IPS-15b (cell line): ENCODE measurements around the gene ZNF112.
A peak's percentile ranks its signal among the peaks of the same experiment; 100 is the strongest.
"Not testable (repeated sequence)": the region's sequence is repeated elsewhere in the genome, so short reads cannot be mapped to it uniquely, and the experiment has no call there.

Experiments used
- H3K27me3 ChIP-seq: one replicate; pipeline ENCODE4 v1.6.1; 2013; ENCODE audit warnings: low read length; ENCODE audit not compliant: control insufficient read depth, insufficient read depth
- H3K36me3 ChIP-seq: one replicate; pipeline ENCODE4 v1.6.1; 2013; ENCODE audit warnings: low read length; ENCODE audit not compliant: control insufficient read depth, insufficient read depth
- H3K4me1 ChIP-seq: one replicate; pipeline ENCODE4 v1.6.1; 2013; ENCODE audit warnings: mild to moderate bottlenecking, low read length; ENCODE audit not compliant: control insufficient read depth, insufficient read depth
- H3K4me3 ChIP-seq: one replicate; pipeline ENCODE4 v1.5.1; 2013; ENCODE audit warnings: low read depth, low read length
- H3K9ac ChIP-seq: one replicate; pipeline ENCODE4 v1.6.1; 2013; ENCODE audit warnings: low read depth, mild to moderate bottlenecking, low read length
- H3K9me3 ChIP-seq: one replicate; pipeline ENCODE4 v1.6.1; 2013; ENCODE audit warnings: mild to moderate bottlenecking, low read length; ENCODE audit not compliant: control insufficient read depth, insufficient read depth

ZNF112 gene

DNA sequence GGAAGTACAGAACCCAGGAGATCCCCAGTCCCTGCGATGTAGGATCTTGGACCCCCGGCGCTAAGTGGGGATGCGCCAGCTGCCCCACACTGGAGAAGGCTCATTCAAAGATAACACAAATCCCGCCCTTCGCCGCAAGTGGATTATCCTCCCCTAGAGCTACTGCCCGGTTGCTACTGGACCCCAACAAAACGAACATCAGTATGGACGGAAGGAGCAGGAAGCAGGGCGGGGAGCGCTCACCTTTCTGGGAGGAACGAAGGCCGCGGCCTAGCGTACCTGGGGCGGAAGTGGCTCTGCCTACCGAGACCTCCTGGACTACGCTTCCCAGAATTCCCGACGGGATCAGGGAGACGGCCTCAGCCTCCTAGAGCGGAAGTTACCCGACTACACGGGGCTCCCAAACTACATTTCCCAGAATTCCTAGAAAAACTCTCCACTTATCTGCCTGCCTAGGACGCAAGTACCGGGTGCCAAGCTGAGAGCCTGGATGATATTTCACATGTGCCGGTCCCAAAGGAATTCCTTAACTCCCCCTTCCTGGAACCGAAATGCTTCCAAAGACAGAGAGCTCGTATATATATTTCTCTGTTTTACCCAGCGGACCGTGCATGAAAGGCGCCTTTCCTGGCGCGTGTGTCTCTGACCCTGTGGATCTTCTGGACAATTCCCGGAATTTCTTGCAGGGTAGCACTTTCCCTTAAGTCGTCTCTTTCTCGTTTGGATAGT lies at the start of gene ZNF112:
Gene ZNF112 (minus strand): TSS at position 298 of the 729 bp plus-strand sequence. CDS start 16,141 bp downstream, outside the sequence.
- Histone ChIP-seq H3K9me3 (no peaks in the 10 kb centered on the region), H3K36me3 (no peaks in the 10 kb centered on the region), H3K9ac (peak within 1 kb of the TSS; percentile 68), H3K4me3 (peak within 1 kb of the TSS; percentile 86), H3K27me3 (no peaks in the 10 kb centered on the region), H3K4me1 (peaks cover 2% of the 10 kb centered on the region)

- H3K36me3 ChIP-seq: no peaks in the 10 kb centered on the region
- no peaks in the 10 kb centered on the region for H3K4me1 ChIP-seq
- no peaks in the 10 kb centered on the region for H3K27me3 ChIP-seq
- peak within 1 kb of the TSS; percentile 96 for H3K4me3 ChIP-seq
- H3K9me3 ChIP-seq: peaks cover 2% of the 10 kb centered on the region
- H3K9ac ChIP-seq: peak within 1 kb of the TSS; percentile 57
Observed at GRCh38 chr19:44401139-44402115, 44.9 kb upstream of the ZNF112 start, which contains the start of gene ZNF285. Gene ZNF285 (minus strand): TSS chr19:44401608. CDS start chr19:44397213, 4,395 bp downstream.

DNA sequence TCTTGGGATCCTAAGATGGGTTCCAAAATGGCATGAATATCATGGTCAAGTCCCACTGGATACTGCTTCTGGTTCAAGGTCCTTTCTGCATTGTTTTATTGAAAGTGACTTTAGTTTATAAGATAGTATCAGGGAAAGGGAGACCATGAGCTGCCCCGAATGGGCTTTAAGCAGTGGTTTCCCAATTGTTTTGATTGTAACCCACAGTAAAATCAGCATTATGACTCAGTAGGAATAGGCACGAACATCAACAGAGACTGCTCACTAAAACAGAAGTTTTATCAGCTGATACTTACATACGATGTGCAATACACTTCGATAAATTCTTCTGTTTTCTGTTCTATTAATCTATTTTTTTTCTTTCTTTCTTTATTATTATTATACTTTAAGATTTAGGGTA lies 32.8 kb upstream of the ZNF112 start:
- not testable (repeated sequence) for H3K9me3 ChIP-seq, H3K4me3 ChIP-seq

GRCh38 chr19:44374789-44375188 lies 18.3 kb upstream of the ZNF112 start:
- Histone ChIP-seq H3K4me3 (no peak overlapping the region), H3K4me1 (no peaks in the 10 kb centered on the region), H3K27me3 (no peaks in the 10 kb centered on the region), H3K9me3 (no peaks in the 10 kb centered on the region), H3K36me3 (no peaks in the 10 kb centered on the region), H3K9ac (no peak overlapping the region)

More for the DNA sequence above, 32.8 kb upstream of the ZNF112 start:
- not testable (repeated sequence) for H3K27me3 ChIP-seq, H3K36me3 ChIP-seq, H3K9ac ChIP-seq, H3K4me1 ChIP-seq

DNA sequence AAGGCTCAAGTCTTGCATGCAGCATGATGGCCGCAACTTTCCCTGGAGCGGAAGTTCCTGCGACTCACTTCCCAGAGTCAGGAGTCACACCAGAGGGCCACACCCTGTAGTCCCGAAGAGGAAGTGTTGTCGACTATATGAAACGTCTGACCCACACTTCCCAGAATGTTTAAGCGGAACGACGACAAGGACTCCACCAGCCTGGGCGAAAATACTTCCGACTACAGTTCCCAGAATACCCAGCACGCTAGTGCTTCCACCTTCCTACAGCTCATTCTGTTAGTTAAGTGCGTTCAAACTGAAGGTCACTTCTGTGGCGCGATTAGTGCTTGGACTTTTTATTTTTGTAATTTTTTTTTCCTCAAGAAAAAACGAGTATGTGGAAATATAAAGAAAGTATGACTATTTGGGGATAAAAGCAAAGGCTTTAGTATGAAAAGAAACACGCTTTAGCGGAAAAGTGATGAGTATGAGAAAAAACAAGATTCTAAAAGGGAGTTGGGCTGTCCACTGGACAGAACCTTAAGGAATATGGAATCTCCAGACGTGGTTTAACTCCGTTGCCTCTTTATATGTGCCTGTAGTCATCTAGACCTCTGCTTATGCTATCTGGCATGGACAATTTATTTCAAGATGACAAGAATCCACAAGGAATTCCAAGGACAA lies 15.5 kb upstream of the ZNF112 start:
- no peaks in the 10 kb centered on the region for H3K9me3 ChIP-seq
- no peaks in the 10 kb centered on the region for H3K4me1 ChIP-seq

DNA sequence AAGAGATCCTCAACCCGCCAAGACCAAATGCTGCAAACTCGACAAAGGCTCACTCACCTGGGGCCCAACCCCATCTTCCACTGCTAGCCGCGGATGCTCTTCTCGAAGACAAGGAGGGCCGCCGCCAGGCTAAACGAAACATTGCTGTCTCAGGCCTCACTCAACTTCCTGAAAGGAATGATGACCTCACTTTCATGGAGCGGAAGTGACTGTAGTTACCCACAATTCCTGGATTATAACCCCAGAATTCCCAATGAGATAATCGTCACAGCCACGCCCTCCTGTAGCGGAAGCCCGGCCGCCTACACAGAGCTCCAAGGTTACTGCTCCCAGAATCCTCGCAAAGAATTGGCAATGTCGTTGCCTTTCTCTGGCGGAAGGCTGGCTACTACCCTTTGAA lies 10.5 kb upstream of the ZNF112 start:
- no peak overlapping the region for H3K4me3 ChIP-seq
- no peaks in the 10 kb centered on the region for H3K4me1 ChIP-seq
- no peaks in the 10 kb centered on the region for H3K27me3 ChIP-seq
- H3K9me3 ChIP-seq: no peaks in the 10 kb centered on the region
- H3K36me3 ChIP-seq: no peaks in the 10 kb centered on the region
- H3K9ac ChIP-seq: no peak overlapping the region

More for the DNA sequence above, 15.5 kb upstream of the ZNF112 start:
- Histone ChIP-seq H3K9ac (no peak overlapping the region), H3K27me3 (no peaks in the 10 kb centered on the region), H3K36me3 (no peaks in the 10 kb centered on the region), H3K4me3 (no peak overlapping the region)

GRCh38 chr19:44346556-44346955 lies 9.9 kb downstream of the ZNF112 start:
- Histone ChIP-seq H3K27me3 (no peaks in the 10 kb centered on the region), H3K4me3 (no peak overlapping the region), H3K9ac (no peak overlapping the region), H3K4me1 (no peaks in the 10 kb centered on the region), H3K36me3 (no peaks in the 10 kb centered on the region), H3K9me3 (no peaks in the 10 kb centered on the region)

DNA sequence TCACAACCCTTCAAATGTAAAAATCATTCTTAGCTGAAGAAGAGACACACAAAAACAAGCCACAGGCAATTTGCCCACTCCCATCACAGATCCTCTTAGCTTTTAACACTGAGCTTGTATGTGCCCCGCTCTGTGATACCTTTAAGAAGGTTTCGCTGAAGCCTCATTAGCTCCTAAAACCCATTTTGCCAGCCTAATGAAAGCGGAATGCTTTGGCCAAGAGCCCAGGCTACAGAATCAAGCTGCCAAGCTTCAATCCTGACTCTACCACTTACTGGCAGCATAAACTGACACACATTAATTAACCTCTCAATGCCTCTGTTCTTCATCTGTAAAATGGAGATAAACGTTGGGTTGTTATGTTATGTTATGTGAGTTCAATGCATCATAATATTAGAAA lies 10.5 kb downstream of the ZNF112 start:
- H3K27me3 ChIP-seq: no peaks in the 10 kb centered on the region
- H3K4me3 ChIP-seq: no peak overlapping the region
- H3K9ac ChIP-seq: no peak overlapping the region
- no peaks in the 10 kb centered on the region for H3K36me3 ChIP-seq
- H3K4me1 ChIP-seq: no peaks in the 10 kb centered on the region
- no peaks in the 10 kb centered on the region for H3K9me3 ChIP-seq

DNA sequence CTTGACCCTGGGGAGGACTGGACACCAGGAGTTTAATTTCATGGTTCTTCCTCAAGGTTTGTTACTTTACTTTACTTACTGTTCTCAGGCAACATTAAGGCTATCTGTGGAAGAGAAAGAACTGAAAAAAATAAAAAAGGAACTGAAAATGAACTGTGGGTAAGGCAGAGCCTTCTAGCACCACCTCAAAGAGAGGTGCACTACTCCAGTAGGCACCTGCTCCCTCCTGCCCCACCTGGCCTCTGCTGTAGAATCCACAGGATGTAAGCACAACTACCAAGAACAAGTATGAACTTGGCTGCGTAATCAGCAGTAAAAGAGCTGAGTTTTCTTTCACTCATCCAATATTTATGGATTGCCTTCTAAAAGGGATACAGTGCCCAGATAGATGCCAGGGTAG lies 12.2 kb downstream of the ZNF112 start:
- H3K4me3 ChIP-seq: no peak overlapping the region
- H3K9me3 ChIP-seq: no peaks in the 10 kb centered on the region
- H3K9ac ChIP-seq: no peak overlapping the region
- H3K27me3 ChIP-seq: no peaks in the 10 kb centered on the region
- H3K36me3 ChIP-seq: no peaks in the 10 kb centered on the region
- H3K4me1 ChIP-seq: no peaks in the 10 kb centered on the region

DNA sequence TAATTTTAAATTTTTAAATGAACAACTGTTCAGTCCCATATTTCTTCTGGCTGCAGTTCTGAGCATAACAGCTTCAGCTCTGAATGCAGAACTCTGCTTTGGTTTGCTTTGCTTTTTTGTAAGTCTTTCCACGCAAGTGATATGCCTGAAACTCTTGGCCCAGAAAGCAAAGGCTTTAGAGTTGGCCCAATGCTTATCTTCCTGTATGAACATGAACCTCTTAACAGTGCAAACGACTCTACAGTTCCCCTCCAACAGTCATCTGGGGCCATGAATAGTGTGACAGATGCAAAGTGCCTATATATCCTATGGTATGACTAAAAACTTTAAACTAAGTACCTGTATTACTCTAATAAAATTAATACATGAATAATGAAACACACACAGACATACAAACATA lies 14.7 kb downstream of the ZNF112 start:
- Histone ChIP-seq H3K27me3 (no peaks in the 10 kb centered on the region), H3K4me1 (no peaks in the 10 kb centered on the region), H3K36me3 (no peaks in the 10 kb centered on the region), H3K9me3 (no peaks in the 10 kb centered on the region), H3K4me3 (no peak overlapping the region), H3K9ac (no peak overlapping the region)

DNA sequence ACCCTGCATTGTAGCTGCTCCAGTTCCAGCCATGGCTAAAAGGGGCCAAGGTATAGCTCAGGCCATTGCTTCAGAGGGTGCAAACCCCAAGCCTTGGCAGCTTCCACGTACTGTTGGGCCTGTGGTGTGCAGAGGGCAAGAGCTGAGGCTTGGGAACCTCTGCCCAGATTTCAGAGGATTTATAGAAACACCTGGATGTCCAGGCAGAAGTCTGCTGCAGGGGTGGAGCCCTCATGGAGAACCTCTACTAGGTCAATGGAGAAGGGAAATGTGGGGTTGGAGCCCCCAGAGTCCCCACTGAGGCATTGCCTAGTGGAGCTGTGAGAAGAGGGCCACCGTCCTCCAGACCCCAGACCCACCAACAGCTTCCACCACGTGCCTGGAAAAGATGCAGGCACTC lies 21.8 kb downstream of the ZNF112 start:
- not testable (repeated sequence) for H3K9ac ChIP-seq, H3K27me3 ChIP-seq, H3K4me3 ChIP-seq, H3K4me1 ChIP-seq, H3K36me3 ChIP-seq
- H3K9me3 ChIP-seq: peaks cover 14% of the 10 kb centered on the region
